IMR-90 (cell line): ENCODE data around the gene LRRC52.

Experiments used
- CEBPB ChIP-seq: IDR thresholded peaks from 2 replicates; pipeline ENCODE4 v1.6.1; 2012; ENCODE audit warnings: low read depth, low read length, improper control_type of control experiment
- FOS ChIP-seq: fragments of 150-350 bp; IDR thresholded peaks from 2 replicates; pipeline ENCODE4 v1.6.1; 2016; ENCODE audit warnings: low read depth, low read length
- MAFK ChIP-seq: IDR thresholded peaks from 2 replicates; pipeline ENCODE4 v1.6.1; 2012; ENCODE audit warnings: low read depth, low read length, improper control_type of control experiment
- MAZ ChIP-seq: IDR thresholded peaks from 2 replicates; pipeline ENCODE4 v1.6.1; 2012; ENCODE audit warnings: low read depth, mild to moderate bottlenecking, low read length, improper control_type of control experiment, moderate library complexity, borderline replicate concordance
- NFE2L2 ChIP-seq: fragments of 150-350 bp; IDR thresholded peaks from 2 replicates; pipeline ENCODE4 v1.6.1; 2016; ENCODE audit warnings: low read depth, mild to moderate bottlenecking, low read length
- POLR2A ChIP-seq: IDR thresholded peaks from 2 replicates; pipeline ENCODE4 v1.6.1; 2012; ENCODE audit warnings: mild to moderate bottlenecking, low read depth, low read length
- RAD21 ChIP-seq: IDR thresholded peaks from 2 replicates; pipeline ENCODE4 v1.6.1; 2012; ENCODE audit warnings: low read length, improper control_type of control experiment
- RCOR1 ChIP-seq: IDR thresholded peaks from 2 replicates; pipeline ENCODE4 v1.6.1; 2012; ENCODE audit warnings: mild to moderate bottlenecking, low read length, improper control_type of control experiment; ENCODE audit not compliant: insufficient replicate concordance
- TF ChIP-seq, protein P1 (sequence below): conservative IDR thresholded peaks from 2 replicates; pipeline ENCODE4 v1.5.1; 2012; ENCODE audit warnings: mild to moderate bottlenecking, low read depth, low read length, improper control_type of control experiment

DNA sequence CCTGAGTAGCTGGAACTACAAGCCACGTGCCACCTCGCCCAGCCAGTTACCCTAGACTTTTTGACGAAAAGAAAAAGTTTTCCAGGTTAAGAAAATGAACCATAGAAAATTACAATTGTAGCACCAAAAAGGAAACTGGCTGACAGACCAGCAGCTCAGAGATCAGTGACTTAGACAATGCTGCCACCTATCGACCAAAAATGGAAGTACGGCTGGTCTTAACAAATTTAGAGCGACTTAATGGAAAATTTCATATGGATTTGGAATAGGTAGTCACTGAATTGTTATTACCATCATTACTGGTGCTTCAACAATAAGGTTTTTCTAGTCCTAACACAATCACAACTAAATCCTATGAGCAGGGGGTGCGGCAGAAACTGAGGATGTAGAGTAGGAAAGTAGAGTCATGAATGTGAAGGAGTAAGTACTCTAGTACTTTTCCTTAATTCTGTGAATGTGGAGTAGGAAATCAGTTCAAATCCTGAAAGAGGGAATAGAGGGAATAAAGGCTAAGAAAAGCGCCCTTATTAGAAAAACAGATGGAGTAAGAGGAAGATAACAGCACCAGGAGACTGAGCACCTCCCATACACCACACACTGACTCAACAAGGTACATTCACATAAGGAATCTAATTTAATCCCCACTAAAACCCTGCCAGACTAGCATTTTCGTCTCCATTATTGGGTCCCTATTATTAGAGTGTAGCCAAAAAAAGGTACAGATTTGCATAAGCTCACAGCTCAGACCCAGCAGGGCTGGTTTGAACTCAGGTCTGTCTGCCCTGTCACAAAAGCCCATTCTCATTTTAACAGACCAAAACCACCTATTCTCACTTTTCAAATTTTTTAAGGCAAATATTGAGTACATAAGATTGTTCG lies 49.4 kb downstream of the LRRC52 start:
- TF ChIP-seq, protein P1, sequence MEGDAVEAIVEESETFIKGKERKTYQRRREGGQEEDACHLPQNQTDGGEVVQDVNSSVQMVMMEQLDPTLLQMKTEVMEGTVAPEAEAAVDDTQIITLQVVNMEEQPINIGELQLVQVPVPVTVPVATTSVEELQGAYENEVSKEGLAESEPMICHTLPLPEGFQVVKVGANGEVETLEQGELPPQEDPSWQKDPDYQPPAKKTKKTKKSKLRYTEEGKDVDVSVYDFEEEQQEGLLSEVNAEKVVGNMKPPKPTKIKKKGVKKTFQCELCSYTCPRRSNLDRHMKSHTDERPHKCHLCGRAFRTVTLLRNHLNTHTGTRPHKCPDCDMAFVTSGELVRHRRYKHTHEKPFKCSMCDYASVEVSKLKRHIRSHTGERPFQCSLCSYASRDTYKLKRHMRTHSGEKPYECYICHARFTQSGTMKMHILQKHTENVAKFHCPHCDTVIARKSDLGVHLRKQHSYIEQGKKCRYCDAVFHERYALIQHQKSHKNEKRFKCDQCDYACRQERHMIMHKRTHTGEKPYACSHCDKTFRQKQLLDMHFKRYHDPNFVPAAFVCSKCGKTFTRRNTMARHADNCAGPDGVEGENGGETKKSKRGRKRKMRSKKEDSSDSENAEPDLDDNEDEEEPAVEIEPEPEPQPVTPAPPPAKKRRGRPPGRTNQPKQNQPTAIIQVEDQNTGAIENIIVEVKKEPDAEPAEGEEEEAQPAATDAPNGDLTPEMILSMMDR = peak; percentile 97
- TF ChIP-seq POLR2A (no peak), RAD21 (peak; percentile 94), MAFK (no peak), FOS (no peak), NFE2L2 (no peak), CEBPB (no peak), MAZ (no peak), RCOR1 (no peak)
